SW480 (cell line): ENCODE measurements around the gene HOXA2.

ENCODE experiments used
- DNase-seq: peaks from one replicate; pipeline ENCODE4 v3.0.0-alpha.2; 2016; ENCODE audit warnings: low spot score

Gene HOXA2

DNA sequence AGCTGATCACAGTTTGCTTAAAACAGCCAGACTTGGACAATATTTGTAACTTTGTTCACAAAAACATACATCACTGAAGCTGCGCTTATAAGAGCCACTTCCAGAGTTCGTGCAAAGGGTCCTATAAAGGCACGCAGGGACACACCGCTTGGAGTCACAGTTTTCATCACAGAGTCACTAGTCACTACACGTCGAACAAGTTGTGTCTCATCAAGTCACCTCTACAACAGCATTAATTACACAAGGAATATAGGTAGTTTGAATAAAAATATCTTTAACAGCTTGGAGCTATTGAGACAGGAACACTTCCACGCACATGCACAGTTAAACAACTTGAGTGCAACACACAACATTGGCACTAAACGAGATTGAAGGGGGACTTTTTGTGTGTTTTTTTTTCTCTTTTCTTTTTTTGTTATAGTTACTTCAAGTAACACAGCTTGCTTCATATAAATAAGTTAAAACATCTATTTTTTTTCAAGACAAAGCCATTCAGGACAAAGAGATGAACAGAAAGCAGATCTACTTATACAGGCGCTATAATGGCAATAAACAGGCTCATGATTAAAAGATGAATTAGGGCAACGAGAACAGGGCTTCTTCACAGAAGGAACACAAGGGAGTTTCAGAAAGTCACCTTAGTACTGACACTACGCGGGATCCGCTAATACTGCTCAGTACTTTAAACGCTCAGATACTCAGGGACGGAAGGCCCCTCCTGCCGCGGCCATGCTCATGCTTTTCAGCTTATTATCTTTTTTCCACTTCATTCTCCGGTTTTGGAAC, 38.8 kb upstream of the HOXA2 start:
- no peak for DNase-seq

DNA sequence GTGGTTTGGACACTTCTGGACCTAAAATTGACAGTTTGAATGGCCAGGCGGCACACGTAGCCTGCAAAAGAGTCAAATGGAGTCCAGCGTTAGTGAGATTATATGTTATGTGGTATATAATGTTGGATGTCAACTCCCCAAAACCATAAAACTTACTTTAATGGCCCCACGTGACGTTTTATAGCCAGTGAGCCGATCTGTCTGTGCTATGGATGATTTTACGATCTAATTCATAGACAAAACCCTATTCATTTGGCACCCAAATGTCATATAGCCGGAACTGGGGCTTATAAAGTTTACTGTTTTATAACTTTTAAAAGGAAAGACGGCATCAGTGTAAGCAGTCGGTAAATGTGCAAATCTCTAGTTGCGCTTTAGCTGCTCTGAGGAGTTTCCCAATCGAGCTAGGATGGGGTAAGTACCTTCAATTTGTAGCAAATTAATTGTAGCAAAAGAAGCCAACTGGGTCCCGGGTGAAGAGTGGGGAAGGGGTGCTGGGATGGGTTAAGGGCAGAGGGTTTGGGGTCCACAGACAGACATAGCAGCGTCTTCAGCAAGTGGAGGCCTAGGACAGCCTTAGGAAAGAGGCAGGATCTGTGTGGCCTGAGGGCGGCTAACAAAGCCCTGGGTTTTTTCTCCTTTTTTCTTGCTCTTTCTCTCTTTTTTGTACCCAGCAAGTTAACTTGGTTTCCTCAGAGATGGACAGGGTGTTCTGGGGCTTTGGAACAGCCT, 37.8 kb upstream of the HOXA2 start:
- DNase-seq, result peak; percentile 55

GRCh38 chr7:27139334-27140125, 37.0 kb upstream of the HOXA2 start:
- DNase-seq, result no peak

DNA sequence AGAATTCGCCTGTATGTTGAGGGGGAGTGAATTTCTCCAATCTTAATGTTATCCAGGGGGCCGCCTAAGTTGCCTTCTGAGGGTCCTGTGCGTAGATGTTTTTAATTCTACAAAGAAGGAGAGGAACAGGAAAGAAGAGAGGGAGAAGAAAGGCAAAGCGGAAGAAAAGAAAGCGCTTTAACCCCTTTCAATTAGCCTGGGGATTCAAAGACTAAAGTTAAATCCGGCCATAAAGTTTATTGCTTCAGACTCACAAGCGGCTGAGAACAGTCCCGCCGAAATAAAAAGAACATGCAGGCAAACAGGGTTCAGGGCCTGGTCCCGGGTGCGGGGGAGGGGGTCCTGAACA, 36.5 kb upstream of the HOXA2 start:
- no peak for DNase-seq

DNA sequence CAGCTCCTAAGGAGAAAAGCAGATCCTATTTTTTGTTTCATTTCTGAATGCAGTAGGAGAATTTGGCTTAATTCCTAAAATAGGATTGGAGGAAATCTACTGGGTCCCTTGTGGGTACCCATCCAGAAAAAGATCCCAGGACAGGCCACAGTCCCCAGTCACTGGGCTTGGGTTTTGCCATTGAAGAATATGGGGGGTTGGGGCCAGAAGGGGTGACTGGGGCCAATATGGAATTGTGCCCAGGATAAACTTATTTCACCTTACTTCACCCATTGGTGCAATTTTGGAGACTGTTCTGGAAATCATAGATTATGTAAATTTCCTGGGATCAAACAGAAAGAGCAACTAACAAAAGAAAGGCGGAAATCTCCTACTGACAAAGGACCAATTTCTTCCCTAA, 36.0 kb upstream of the HOXA2 start:
- DNase-seq, result no peak

GRCh38 chr7:27137640-27138315, 35.3 kb upstream of the HOXA2 start:
- DNase-seq, result no peak

DNA sequence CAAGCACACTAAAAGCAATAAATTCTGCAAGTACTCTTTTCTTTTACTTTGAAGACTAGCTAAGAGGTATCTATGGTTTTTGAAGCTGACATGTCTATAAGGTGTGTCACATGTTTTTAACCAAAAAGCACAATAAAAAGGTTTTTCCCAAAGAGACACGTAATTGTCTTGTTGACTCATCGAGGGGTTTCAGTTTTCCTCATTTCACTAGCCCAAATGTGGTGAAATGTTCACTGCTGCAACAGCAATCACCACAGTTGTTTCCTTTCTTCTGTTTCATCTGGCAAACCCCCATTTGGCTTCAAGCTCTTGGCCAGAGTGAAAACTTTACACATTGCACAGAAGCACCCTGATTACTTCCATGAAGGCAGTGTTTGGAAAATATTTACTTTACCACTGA, 31.9 kb upstream of the HOXA2 start:
- DNase-seq, result peak; percentile 80

DNA sequence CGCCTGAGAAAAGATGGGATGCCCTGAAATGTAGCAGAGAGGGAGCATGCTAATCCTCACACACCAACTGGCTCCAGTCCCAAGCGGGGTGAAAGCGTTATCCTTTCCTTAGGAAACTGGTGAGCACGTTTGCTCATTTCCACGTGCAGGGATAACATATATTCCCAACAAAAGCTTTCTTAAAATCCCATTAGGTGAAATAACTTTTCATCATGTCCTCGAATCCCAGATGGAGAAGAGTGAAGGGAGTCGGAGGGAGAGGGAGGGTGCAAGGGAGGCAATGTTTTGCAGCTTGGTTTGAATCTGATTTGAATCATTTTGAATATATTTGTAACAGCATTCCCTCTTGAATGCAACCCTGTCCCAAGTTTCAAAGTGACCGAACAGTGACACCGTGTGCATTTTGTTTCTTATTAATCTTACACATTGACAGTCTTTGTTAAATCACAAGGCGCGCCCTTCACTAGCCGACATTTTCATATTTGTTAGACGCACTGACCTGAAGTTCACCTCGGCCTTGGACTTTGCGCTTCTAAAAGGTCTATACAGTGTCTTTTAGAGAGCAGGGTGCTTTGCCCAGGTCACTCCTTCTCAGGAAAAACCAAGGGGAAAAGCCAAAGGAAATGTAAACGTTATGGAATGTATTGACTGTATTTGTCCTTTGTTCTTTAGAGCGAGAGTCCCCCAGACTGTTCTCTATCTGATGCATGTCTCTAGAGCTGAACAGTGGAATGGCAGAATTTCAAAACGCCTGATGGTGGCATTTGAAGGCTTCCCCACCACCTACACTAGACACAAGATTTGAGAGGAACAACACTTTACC, 31.1 kb upstream of the HOXA2 start:
- DNase-seq, result peak; percentile 68

- DNase-seq, result no peak
These were observed 30.5 kb upstream of the HOXA2 start for GRCh38 chr7:27132978-27133377.

- DNase-seq, result no peak
These were observed 29.7 kb upstream of the HOXA2 start for GRCh38 chr7:27132214-27132613.

DNA sequence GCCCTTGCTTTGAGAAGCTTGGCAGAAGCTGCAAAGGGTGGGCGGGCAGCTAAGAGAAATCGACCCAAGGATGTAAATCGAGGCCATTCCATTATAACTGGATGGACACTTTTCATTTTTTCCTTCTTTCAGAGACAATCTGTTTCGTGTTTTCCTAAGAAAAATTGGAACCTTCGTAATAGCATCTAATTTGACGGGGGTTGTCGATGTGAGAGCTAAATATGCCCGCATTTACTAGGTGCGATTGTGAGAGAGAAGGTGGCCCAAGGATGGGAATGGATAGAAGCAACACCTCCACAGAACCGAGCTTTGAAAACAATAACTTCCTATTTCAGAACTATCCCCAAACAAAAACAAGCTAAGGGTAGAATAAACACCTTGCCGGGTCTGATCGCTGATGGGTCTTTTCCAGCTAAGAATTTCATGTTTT, 28.9 kb upstream of the HOXA2 start:
- no peak for DNase-seq

DNA sequence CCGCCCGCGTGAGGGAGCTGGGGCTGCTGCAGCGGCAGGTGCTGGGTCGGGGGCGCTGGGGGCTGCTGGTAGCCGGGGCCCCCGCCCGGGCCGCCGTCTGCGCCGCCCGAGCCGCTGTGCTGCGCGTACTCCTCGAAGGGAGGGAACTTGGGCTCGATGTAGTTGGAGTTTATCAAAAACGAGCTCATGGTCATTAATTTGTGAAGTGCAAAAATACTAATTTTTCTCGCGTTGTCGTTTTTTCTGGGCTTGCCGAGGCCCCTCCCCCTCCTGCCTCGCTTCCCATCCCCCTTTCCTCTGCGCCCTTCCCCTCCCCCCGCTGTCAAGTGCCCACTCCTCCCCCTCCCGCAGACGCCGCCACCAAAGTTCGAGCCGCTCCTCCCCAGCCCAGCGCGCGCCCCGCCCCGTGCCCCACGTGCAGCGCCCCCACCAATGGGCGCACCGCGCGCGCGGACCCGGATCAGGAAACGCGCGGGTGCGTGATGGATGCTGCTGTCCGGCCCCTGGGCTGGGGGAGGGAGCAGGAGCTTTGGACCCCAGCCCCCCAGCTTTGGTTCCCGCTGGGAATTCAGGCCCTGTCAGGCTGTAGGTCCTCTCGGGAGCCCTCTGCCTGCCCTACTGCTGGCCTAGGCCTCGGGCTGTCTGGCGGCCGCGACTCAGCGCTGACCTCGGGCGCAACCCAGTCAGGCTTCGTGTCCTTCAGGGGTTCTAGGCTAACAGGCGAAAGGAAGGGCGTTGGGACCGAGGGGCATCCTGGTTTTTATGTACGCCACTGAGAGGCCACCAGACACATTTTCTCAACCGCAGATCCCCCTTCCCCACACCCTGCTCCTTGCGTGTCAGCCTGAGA, 28.3 kb upstream of the HOXA2 start, which contains the start of gene HOXA4:
HOXA4 (minus strand) TSS at position 218 of the 850 bp plus-strand sequence; CDS start at position 194, 24 bp downstream.
- DNase-seq, result peak; percentile 93

- peak; percentile 70 for DNase-seq
These were observed 27.5 kb upstream of the HOXA2 start for GRCh38 chr7:27129729-27130539.

DNA sequence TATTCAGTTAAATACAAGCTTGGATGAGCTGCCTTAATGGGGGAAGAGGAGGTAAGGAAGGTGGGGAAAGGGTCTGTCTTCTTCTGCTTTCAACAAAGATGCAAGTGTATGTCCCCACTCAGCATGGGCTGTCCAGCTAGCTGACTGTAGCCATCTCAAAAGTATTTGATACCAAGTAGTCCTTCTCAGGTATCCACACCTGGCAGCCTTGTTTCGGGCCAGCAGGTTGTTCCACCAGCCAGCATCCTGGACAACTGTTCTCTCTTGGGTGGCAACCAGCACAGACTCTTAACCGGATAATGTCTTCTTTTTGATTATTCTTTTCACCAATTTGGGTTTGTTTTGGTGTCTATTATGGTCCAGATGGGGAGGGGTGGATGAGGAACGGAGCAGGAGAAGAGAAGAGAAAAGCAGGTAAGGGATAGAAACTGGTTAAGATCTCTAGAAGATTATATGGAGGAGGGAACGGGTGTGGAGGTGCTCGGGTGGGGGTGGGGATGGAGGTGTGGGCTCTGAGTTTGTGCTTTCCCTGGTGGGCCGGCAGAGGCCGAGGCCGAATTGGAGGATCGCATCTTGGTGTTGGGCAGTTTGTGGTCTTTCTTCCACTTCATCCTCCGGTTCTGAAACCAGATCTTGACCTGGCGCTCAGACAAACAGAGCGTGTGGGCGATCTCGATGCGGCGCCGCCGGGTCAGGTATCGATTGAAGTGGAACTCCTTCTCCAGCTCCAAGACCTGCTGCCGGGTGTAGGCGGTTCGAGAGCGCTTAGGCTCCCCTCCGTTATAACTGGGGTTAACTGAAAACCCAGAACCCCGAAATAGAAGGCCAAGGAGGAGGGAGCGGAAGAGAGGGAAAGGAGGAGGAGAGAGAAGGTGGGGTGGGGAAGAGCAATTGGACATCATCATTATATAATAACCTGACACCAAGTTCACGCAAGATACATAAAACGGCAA, 26.6 kb upstream of the HOXA2 start:
- DNase-seq, result no peak

- no peak for DNase-seq
These were observed 25.6 kb upstream of the HOXA2 start for GRCh38 chr7:27128034-27128433.

- no peak for DNase-seq
These were observed 24.3 kb upstream of the HOXA2 start for GRCh38 chr7:27126596-27127327.

GRCh38 chr7:27125986-27126394, 23.5 kb upstream of the HOXA2 start:
- DNase-seq, result no peak
